GM12878 (cell line): Measurements from ENCODE around the gene SLC2A4RG. TPM values are rescaled to one million over a fixed set of nuclear protein-coding genes. Genes with fewer than 3 reads are reported as not detected.
A peak's percentile ranks its signal among the peaks of the same experiment; 100 is the strongest.

ENCODE experiments used
- BCL11A ChIP-seq: IDR thresholded peaks from 2 replicates; pipeline ENCODE4 v1.6.1; 2011; ENCODE audit warnings: low read depth, low read length
- BMI1 ChIP-seq: fragments of 450-650 bp; IDR thresholded peaks from 2 replicates; pipeline ENCODE4 v1.6.1; 2016; ENCODE audit warnings: mild to moderate bottlenecking, moderate library complexity, borderline replicate concordance
- GABPA ChIP-seq: IDR thresholded peaks from 2 replicates; pipeline ENCODE4 v1.6.1; 2014; ENCODE audit warnings: antibody characterized with exemption, low read depth, mild to moderate bottlenecking, inconsistent platforms
- HDAC2 ChIP-seq: fragments of 200-600 bp; sonication (generic); IDR thresholded peaks from 2 replicates; pipeline ENCODE4 v1.6.1; 2017
- JUNB ChIP-seq: IDR thresholded peaks from 2 replicates; pipeline ENCODE4 v1.6.1; 2016; ENCODE audit warnings: antibody characterized with exemption, mild to moderate bottlenecking
- MEF2A ChIP-seq: IDR thresholded peaks from 2 replicates; pipeline ENCODE4 v1.6.1; 2011; ENCODE audit warnings: low read depth, mild to moderate bottlenecking, low read length, moderate library complexity; ENCODE audit not compliant: insufficient read depth
- MEF2B ChIP-seq: fragments of 450-650 bp; IDR thresholded peaks from 2 replicates; pipeline ENCODE4 v1.6.1; 2018; ENCODE audit warnings: mild to moderate bottlenecking, moderate library complexity; ENCODE audit not compliant: partially characterized antibody, poor library complexity, severe bottlenecking
- NFIC ChIP-seq: IDR thresholded peaks from 2 replicates; pipeline ENCODE4 v1.6.1; 2012; ENCODE audit warnings: low read depth, mild to moderate bottlenecking, inconsistent platforms, low read length, moderate library complexity
- PAX5 ChIP-seq: IDR thresholded peaks from 2 replicates; pipeline ENCODE4 v1.6.1; 2011; ENCODE audit warnings: low read depth, low read length, borderline replicate concordance
- POLR2AphosphoS2 ChIP-seq: IDR thresholded peaks from 2 replicates; pipeline ENCODE4 v1.6.1; 2011; ENCODE audit warnings: low read depth, mild to moderate bottlenecking, low read length, improper control_type of control experiment, moderate library complexity
- RAD21 ChIP-seq: IDR thresholded peaks from 2 replicates; pipeline ENCODE4 v1.6.1; 2011; ENCODE audit warnings: mild to moderate bottlenecking, low read depth, low read length, moderate library complexity; ENCODE audit not compliant: insufficient read depth
- RBBP5 ChIP-seq: fragments of 200-600 bp; sonication (generic); conservative IDR thresholded peaks from 2 replicates; pipeline ENCODE4 v1.6.1; 2016
- SMAD1 ChIP-seq: fragments of 450-650 bp; IDR thresholded peaks from 2 replicates; pipeline ENCODE4 v1.6.1; 2018; ENCODE audit warnings: mild to moderate bottlenecking, low read depth; ENCODE audit not compliant: partially characterized antibody
- SMAD5 ChIP-seq: IDR thresholded peaks from 2 replicates; pipeline ENCODE4 v1.6.1; 2016; ENCODE audit warnings: antibody characterized with exemption, low read depth
- SMARCA5 ChIP-seq: fragments of 450-650 bp; IDR thresholded peaks from 2 replicates; pipeline ENCODE4 v1.6.1; 2017; ENCODE audit warnings: mild to moderate bottlenecking
- STAT1 ChIP-seq: fragments of 450-650 bp; conservative IDR thresholded peaks from 2 replicates; pipeline ENCODE4 v1.6.1; 2014; ENCODE audit warnings: antibody characterized with exemption, mild to moderate bottlenecking
- TAF1 ChIP-seq: IDR thresholded peaks from 2 replicates; pipeline ENCODE4 v1.6.1; 2011; ENCODE audit warnings: mild to moderate bottlenecking, low read depth, low read length, borderline replicate concordance
- ZNF217 ChIP-seq: fragments of 450-650 bp; IDR thresholded peaks from 2 replicates; pipeline ENCODE4 v1.6.1; 2017; ENCODE audit warnings: antibody characterized with exemption, mild to moderate bottlenecking
- polyA plus RNA-seq, 11 experiments: library from polyadenylated mRNA; depleted of rRNA in 4 of 11; unstranded in 6 of 11; stranded (reverse) in 5 of 11; fragments of >200 nt; fragmentation: Nextera tagmentation in 4 of 11; fragmentation: Illumina TruSeq in 1 of 11; extraction: Ambion mirVana in 4 of 11; extraction: Trizol in 1 of 11; gene quantifications; 1 replicate in 1 of 11; 2 replicates in 10 of 11; pipeline versions ENCODE4 v1.2.1 to v1.2.3, GENCODE V29; 2011 to 2016; ENCODE audit warnings: inconsistent platforms in 2 of 11, missing spikeins in 2 of 11, low read depth in 1 of 11
- total RNA-seq, 4 experiments: library from RNA; depleted of rRNA in 3 of 4; stranded (reverse); fragments of >200 nt in 3 of 4; fragmentation: Illumina TruSeq in 1 of 4; extraction: Trizol in 1 of 4; gene quantifications; 2 replicates each; pipeline versions ENCODE4 v1.2.1 to v1.2.3, GENCODE V29; 2013 to 2021
- TF ChIP-seq, protein P1 (sequence below): IDR thresholded peaks from 2 replicates; pipeline ENCODE4 v1.6.1; 2012; ENCODE audit warnings: low read depth, low read length, improper control_type of control experiment
- TF ChIP-seq, protein P2 (sequence below): fragments of 450-650 bp; IDR thresholded peaks from 2 replicates; pipeline ENCODE4 v1.6.1; 2014; ENCODE audit warnings: mild to moderate bottlenecking
- TF ChIP-seq, protein P3 (sequence below): fragments of 450-650 bp; formaldehyde crosslinking; IDR thresholded peaks from 2 replicates; pipeline ENCODE4 v1.4.0; 2022; ENCODE audit warnings: mild to moderate bottlenecking, moderate library complexity
- TF ChIP-seq, protein P4 (sequence below): fragments of 450-650 bp; IDR thresholded peaks from 2 replicates; pipeline ENCODE4 v1.6.1; 2017; ENCODE audit warnings: low read depth, mild to moderate bottlenecking, moderate library complexity
- TF ChIP-seq, protein P5 (sequence below): IDR thresholded peaks from 2 replicates; pipeline ENCODE4 v1.6.1; 2012; ENCODE audit warnings: low read length, inconsistent platforms

The SLC2A4RG gene
- total and polyA plus RNA-seq, 10 of the 15 experiments (the other 5 are each of a cell fraction or from before 2014, with no cell fraction given) = 0.34 to 65.9 (median 13.3) TPM

DNA sequence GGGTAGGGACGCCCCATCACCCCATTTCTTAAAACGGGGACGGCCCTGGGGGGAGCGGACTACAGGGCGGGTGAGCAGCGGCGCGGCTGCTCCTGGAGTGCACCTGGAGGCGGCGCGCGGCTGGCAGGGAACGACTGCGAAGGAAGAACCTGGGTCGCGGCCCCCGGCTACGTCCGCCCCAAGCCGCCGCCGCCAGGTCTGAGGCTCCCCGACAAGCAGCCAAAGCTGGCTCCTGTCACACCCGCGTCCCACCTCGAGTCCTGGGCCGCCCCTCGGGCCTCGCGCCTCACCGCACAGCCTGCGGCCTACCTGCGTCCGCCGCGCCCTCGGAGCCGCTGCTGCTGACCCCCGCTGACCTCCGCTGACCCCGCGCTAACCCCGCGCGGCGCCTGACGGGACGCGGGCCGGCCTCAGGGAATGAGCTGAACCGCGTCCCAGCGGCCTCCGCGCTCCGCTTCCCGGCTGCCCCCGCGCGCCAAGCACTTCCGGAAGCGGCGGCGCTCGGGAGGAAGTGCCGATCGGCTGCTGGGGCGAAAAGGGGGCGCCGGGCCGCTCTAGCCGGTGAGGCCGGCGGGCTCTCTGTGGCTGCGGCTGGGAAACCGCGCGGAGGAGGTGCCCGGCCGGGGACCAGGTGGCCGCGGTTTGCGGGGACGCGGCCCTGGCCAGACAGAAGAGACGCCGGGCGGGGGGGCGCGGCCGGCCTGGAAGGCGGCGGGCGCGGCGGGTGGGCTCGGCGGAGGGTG lies 31.8 kb upstream of the SLC2A4RG start, which contains the start of the genes ARFRP1 and ZGPAT (continued):
- TF ChIP-seq, protein P1, sequence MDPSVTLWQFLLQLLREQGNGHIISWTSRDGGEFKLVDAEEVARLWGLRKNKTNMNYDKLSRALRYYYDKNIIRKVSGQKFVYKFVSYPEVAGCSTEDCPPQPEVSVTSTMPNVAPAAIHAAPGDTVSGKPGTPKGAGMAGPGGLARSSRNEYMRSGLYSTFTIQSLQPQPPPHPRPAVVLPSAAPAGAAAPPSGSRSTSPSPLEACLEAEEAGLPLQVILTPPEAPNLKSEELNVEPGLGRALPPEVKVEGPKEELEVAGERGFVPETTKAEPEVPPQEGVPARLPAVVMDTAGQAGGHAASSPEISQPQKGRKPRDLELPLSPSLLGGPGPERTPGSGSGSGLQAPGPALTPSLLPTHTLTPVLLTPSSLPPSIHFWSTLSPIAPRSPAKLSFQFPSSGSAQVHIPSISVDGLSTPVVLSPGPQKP = peak; percentile 67
- TF ChIP-seq ZNF217 (no peak), STAT1 (no peak; the same call in 1 of the 2 replicates), RAD21 (0 out of 2 replicates have a peak, but pooled peaks have one; percentile 19), MEF2A (peak; percentile 60; the same call in 1 of the 2 replicates), BMI1 (no peak), PAX5 (0 out of 2 replicates have a peak, but pooled peaks have one; percentile 12), JUNB (no peak), SMAD1 (no peak), SMARCA5 (peak; percentile 24; the same call in 1 of the 2 replicates), HDAC2 (no peak), GABPA (peak; percentile 86), RBBP5 (no peak), NFIC (no peak), MEF2B (no peak), SMAD5 (no peak), BCL11A (0 out of 2 replicates have a peak, but pooled peaks have one; percentile 35), POLR2AphosphoS2 (peak; percentile 45; the same call in 1 of the 2 replicates), TAF1 (peak; percentile 68; the same call in 1 of the 2 replicates)
- TF ChIP-seq, protein P2, sequence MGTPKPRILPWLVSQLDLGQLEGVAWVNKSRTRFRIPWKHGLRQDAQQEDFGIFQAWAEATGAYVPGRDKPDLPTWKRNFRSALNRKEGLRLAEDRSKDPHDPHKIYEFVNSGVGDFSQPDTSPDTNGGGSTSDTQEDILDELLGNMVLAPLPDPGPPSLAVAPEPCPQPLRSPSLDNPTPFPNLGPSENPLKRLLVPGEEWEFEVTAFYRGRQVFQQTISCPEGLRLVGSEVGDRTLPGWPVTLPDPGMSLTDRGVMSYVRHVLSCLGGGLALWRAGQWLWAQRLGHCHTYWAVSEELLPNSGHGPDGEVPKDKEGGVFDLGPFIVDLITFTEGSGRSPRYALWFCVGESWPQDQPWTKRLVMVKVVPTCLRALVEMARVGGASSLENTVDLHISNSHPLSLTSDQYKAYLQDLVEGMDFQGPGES = no peak
- TF ChIP-seq, protein P3, sequence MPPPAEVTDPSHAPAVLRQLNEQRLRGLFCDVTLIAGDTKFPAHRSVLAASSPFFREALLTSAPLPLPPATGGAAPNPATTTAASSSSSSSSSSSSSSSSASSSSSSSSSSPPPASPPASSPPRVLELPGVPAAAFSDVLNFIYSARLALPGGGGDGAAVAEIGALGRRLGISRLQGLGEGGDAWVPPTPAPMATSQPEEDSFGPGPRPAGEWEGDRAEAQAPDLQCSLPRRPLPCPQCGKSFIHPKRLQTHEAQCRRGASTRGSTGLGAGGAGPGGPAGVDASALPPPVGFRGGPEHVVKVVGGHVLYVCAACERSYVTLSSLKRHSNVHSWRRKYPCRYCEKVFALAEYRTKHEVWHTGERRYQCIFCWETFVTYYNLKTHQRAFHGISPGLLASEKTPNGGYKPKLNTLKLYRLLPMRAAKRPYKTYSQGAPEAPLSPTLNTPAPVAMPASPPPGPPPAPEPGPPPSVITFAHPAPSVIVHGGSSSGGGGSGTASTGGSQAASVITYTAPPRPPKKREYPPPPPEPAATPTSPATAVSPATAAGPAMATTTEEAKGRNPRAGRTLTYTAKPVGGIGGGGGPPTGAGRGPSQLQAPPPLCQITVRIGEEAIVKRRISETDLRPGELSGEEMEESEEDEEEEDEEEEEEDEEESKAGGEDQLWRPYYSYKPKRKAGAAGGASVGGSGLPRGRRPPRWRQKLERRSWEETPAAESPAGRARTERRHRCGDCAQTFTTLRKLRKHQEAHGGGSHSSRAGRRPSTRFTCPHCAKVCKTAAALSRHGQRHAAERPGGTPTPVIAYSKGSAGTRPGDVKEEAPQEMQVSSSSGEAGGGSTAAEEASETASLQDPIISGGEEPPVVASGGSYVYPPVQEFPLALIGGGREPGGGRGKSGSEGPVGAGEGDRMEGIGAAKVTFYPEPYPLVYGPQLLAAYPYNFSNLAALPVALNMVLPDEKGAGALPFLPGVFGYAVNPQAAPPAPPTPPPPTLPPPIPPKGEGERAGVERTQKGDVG (CRISPR knock-in tag) = no peak
- TF ChIP-seq, protein P4, sequence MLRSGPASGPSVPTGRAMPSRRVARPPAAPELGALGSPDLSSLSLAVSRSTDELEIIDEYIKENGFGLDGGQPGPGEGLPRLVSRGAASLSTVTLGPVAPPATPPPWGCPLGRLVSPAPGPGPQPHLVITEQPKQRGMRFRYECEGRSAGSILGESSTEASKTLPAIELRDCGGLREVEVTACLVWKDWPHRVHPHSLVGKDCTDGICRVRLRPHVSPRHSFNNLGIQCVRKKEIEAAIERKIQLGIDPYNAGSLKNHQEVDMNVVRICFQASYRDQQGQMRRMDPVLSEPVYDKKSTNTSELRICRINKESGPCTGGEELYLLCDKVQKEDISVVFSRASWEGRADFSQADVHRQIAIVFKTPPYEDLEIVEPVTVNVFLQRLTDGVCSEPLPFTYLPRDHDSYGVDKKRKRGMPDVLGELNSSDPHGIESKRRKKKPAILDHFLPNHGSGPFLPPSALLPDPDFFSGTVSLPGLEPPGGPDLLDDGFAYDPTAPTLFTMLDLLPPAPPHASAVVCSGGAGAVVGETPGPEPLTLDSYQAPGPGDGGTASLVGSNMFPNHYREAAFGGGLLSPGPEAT = no peak
- TF ChIP-seq, protein P5, sequence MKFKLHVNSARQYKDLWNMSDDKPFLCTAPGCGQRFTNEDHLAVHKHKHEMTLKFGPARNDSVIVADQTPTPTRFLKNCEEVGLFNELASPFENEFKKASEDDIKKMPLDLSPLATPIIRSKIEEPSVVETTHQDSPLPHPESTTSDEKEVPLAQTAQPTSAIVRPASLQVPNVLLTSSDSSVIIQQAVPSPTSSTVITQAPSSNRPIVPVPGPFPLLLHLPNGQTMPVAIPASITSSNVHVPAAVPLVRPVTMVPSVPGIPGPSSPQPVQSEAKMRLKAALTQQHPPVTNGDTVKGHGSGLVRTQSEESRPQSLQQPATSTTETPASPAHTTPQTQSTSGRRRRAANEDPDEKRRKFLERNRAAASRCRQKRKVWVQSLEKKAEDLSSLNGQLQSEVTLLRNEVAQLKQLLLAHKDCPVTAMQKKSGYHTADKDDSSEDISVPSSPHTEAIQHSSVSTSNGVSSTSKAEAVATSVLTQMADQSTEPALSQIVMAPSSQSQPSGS = no peak
